ENCODE measurements around the gene KBTBD3. TPM values are rescaled to one million over a fixed set of nuclear protein-coding genes. Genes with fewer than 3 reads are reported as not detected.

Gene KBTBD3
- total RNA-seq, 2 donors from 2014 or later: 4.5 to 12.4 TPM

- Histone ChIP-seq H3K4me3 (ENCODE audit: low read length) (no peak overlapping the region), H3K27ac (ENCODE audit: low read depth, low read length) (no peak overlapping the region), H3K9ac (ENCODE audit: extremely low read depth, low read length, poor library complexity, severe bottlenecking) (no peak overlapping the region), H3K9me3 (ENCODE audit: control insufficient read depth, low read length) (peaks cover 3% of the 10 kb centered on the region), H3K4me1 (ENCODE audit: control insufficient read depth, insufficient read depth, low read length) (no peaks in the 10 kb centered on the region), H3K27me3 (ENCODE audit: control insufficient read depth, insufficient read depth, low read length, poor library complexity, severe bottlenecking) (no peaks in the 10 kb centered on the region), H3K36me3 (ENCODE audit: control insufficient read depth, insufficient read depth, low read length) (peaks cover 38% of the 10 kb centered on the region)
- H3K27ac Mint-ChIP-seq: no peak overlapping the region
- no peak for TF ChIP-seq CTCF (conservative IDR thresholded peaks at IDR 0.05)
- H3K36me3 Mint-ChIP-seq (ENCODE audit: low read depth): peaks cover 37% of the 10 kb centered on the region
- H3K4me3 Mint-ChIP-seq: no peak overlapping the region
- DNase-seq: no peak
- WGBS, 2 experiments (ENCODE audit: insufficient coverage in 1 of 2, insufficient read length in 1 of 2): 80 to 86% methylated on average over 1 of the region's 1 CpG
- no peaks in the 10 kb centered on the region for H3K27me3 Mint-ChIP-seq (ENCODE audit: insufficient read depth)
- no peaks in the 10 kb centered on the region for H3K9me3 Mint-ChIP-seq
- peaks cover 19% of the 10 kb centered on the region for H3K4me1 Mint-ChIP-seq
Measured at GRCh38 chr11:106098893-106099553, 21.9 kb upstream of the KBTBD3 start.

- no CpG with 5 or more reads among the region's 1 CpG for WGBS, 2 experiments (ENCODE audit: insufficient coverage in 1 of 2, insufficient read length in 1 of 2)
- no peak overlapping the region for H3K4me3 Mint-ChIP-seq
Measured at GRCh38 chr11:106092446-106092845, 15.3 kb upstream of the KBTBD3 start.

GRCh38 chr11:106091480-106092123 lies 14.5 kb upstream of the KBTBD3 start:
- Histone ChIP-seq H3K36me3 (ENCODE audit: control insufficient read depth, insufficient read depth, low read length) (peaks cover 63% of the 10 kb centered on the region), H3K27me3 (ENCODE audit: control insufficient read depth, insufficient read depth, low read length, poor library complexity, severe bottlenecking) (no peaks in the 10 kb centered on the region), H3K27ac (ENCODE audit: low read depth, low read length) (no peak overlapping the region), H3K4me3 (ENCODE audit: low read length) (no peak overlapping the region), H3K4me1 (ENCODE audit: control insufficient read depth, insufficient read depth, low read length) (no peaks in the 10 kb centered on the region), H3K9me3 (ENCODE audit: control insufficient read depth, low read length) (no peaks in the 10 kb centered on the region), H3K9ac (ENCODE audit: extremely low read depth, low read length, poor library complexity, severe bottlenecking) (no peak overlapping the region)
- Mint-ChIP-seq H3K27ac (no peak overlapping the region), H3K36me3 (ENCODE audit: low read depth) (peaks cover 47% of the 10 kb centered on the region), H3K4me1 (peaks cover 5% of the 10 kb centered on the region), H3K9me3 (no peaks in the 10 kb centered on the region), H3K4me3 (no peak overlapping the region), H3K27me3 (ENCODE audit: insufficient read depth) (no peaks in the 10 kb centered on the region)
- WGBS, 2 experiments (ENCODE audit: insufficient coverage in 1 of 2, insufficient read length in 1 of 2): 93 to 96% methylated on average over 3 of the region's 3 CpGs
- no peak for TF ChIP-seq CTCF (conservative IDR thresholded peaks at IDR 0.05)
- DNase-seq: no peak

More at GRCh38 chr11:106092446-106092845, 15.3 kb upstream of the KBTBD3 start:
- Mint-ChIP-seq H3K36me3 (ENCODE audit: low read depth) (peaks cover 54% of the 10 kb centered on the region), H3K27me3 (ENCODE audit: insufficient read depth) (no peaks in the 10 kb centered on the region), H3K4me1 (peaks cover 5% of the 10 kb centered on the region), H3K27ac (no peak overlapping the region), H3K9me3 (no peaks in the 10 kb centered on the region)
- Histone ChIP-seq H3K9ac (ENCODE audit: extremely low read depth, low read length, poor library complexity, severe bottlenecking) (no peak overlapping the region), H3K27ac (ENCODE audit: low read depth, low read length) (no peak overlapping the region), H3K4me3 (ENCODE audit: low read length) (no peak overlapping the region), H3K9me3 (ENCODE audit: control insufficient read depth, low read length) (no peaks in the 10 kb centered on the region), H3K36me3 (ENCODE audit: control insufficient read depth, insufficient read depth, low read length) (peaks cover 68% of the 10 kb centered on the region), H3K4me1 (ENCODE audit: control insufficient read depth, insufficient read depth, low read length) (no peaks in the 10 kb centered on the region), H3K27me3 (ENCODE audit: control insufficient read depth, insufficient read depth, low read length, poor library complexity, severe bottlenecking) (no peaks in the 10 kb centered on the region)
- DNase-seq: no peak
- no peak for TF ChIP-seq CTCF (conservative IDR thresholded peaks at IDR 0.05)
